Type B pancreatic cell (in vitro differentiated cells): ENCODE results near the gene STIM2. TPM values are rescaled to one million over a fixed set of nuclear protein-coding genes. Genes with fewer than 3 reads are reported as not detected.

ENCODE experiments used
- DNase-seq: peaks from one replicate; pipeline ENCODE4 v3.0.0; 2021; ENCODE audit warnings: mixed read lengths; ENCODE audit not compliant: unreplicated experiment; ENCODE audit errors: extremely low spot score
- H3K27ac Mint-ChIP-seq: 2 replicates; pipeline ENCODE4 v1.8.0; 2021; ENCODE audit warnings: mild to moderate bottlenecking, mixed read lengths
- H3K27me3 Mint-ChIP-seq: 2 replicates; pipeline ENCODE4 v1.8.0; 2021; ENCODE audit warnings: mixed read lengths
- H3K36me3 Mint-ChIP-seq: 2 replicates; pipeline ENCODE4 v1.8.0; 2021; ENCODE audit warnings: mixed read lengths
- H3K4me1 Mint-ChIP-seq: one replicate; pipeline ENCODE4 v1.8.0; 2021; ENCODE audit warnings: mixed read lengths; ENCODE audit not compliant: unreplicated experiment
- H3K4me3 Mint-ChIP-seq: 2 replicates; pipeline ENCODE4 v1.8.0; 2021; ENCODE audit warnings: mild to moderate bottlenecking, mixed read lengths
- H3K9me3 Mint-ChIP-seq: 2 replicates; pipeline ENCODE4 v1.8.0; 2021; ENCODE audit warnings: mixed read lengths
- CTCF ChIP-seq: fragments of 200-600 bp; sonication (generic); conservative IDR thresholded peaks from 2 replicates; pipeline ENCODE4 v1.5.0; 2021; ENCODE audit warnings: antibody characterized with exemption, mild to moderate bottlenecking
- total RNA-seq: library from RNA; stranded (reverse); gene quantifications from 2 replicates; pipeline ENCODE4 v1.2.1, GENCODE V29; 2021; ENCODE audit warnings: low replicate concordance

Gene STIM2
- total RNA-seq, 1 donor from 2014 or later = 36.2 TPM

GRCh38 chr4:26937567-26937966, 76.9 kb downstream of the STIM2 start:
- Mint-ChIP-seq H3K27me3 (no peaks in the 10 kb centered on the region), H3K4me3 (no peak overlapping the region), H3K9me3 (no peaks in the 10 kb centered on the region), H3K4me1 (no peaks in the 10 kb centered on the region), H3K36me3 (no peaks in the 10 kb centered on the region), H3K27ac (no peak overlapping the region)
- no peak for TF ChIP-seq CTCF
- DNase-seq = no peak

- DNase-seq = no peak
- Mint-ChIP-seq H3K27me3 (no peaks in the 10 kb centered on the region), H3K4me3 (no peak overlapping the region), H3K27ac (no peak overlapping the region), H3K9me3 (no peaks in the 10 kb centered on the region), H3K4me1 (no peaks in the 10 kb centered on the region), H3K36me3 (no peaks in the 10 kb centered on the region)
- no peak for TF ChIP-seq CTCF
Observed at GRCh38 chr4:26938516-26938915, 77.9 kb downstream of the STIM2 start.

- Mint-ChIP-seq H3K27ac (no peak overlapping the region), H3K27me3 (no peaks in the 10 kb centered on the region), H3K9me3 (no peaks in the 10 kb centered on the region), H3K36me3 (no peaks in the 10 kb centered on the region), H3K4me1 (no peaks in the 10 kb centered on the region), H3K4me3 (no peak overlapping the region)
- TF ChIP-seq CTCF = no peak
- no peak for DNase-seq
Observed at GRCh38 chr4:26941951-26942350, 81.3 kb downstream of the STIM2 start.

- H3K36me3 Mint-ChIP-seq = no peaks in the 10 kb centered on the region
- no peaks in the 10 kb centered on the region for H3K4me1 Mint-ChIP-seq
- H3K4me3 Mint-ChIP-seq = no peak overlapping the region
- H3K27ac Mint-ChIP-seq = no peak overlapping the region
- TF ChIP-seq CTCF = no peak
- no peaks in the 10 kb centered on the region for H3K9me3 Mint-ChIP-seq
- H3K27me3 Mint-ChIP-seq = no peaks in the 10 kb centered on the region
- no peak for DNase-seq
Observed at GRCh38 chr4:26942871-26943270, 82.2 kb downstream of the STIM2 start.

- Mint-ChIP-seq H3K4me1 (no peaks in the 10 kb centered on the region), H3K27ac (no peak overlapping the region), H3K9me3 (no peaks in the 10 kb centered on the region), H3K27me3 (no peaks in the 10 kb centered on the region), H3K36me3 (no peaks in the 10 kb centered on the region), H3K4me3 (no peak overlapping the region)
- no peak for TF ChIP-seq CTCF
- no peak for DNase-seq
Observed at GRCh38 chr4:26943391-26943790, 82.8 kb downstream of the STIM2 start.

- TF ChIP-seq CTCF = no peak
- Mint-ChIP-seq H3K36me3 (no peaks in the 10 kb centered on the region), H3K4me1 (no peaks in the 10 kb centered on the region), H3K27me3 (no peaks in the 10 kb centered on the region), H3K27ac (no peak overlapping the region), H3K4me3 (no peak overlapping the region), H3K9me3 (no peaks in the 10 kb centered on the region)
- DNase-seq = no peak
Observed at GRCh38 chr4:26945794-26946193, 85.2 kb downstream of the STIM2 start.
